ENCODE data around the gene GJB6. TPM values are rescaled to one million over a fixed set of nuclear protein-coding genes. Genes with fewer than 3 reads are reported as not detected.
A peak's percentile ranks its signal among the peaks of the same experiment; 100 is the strongest.

GJB6 gene
- total and polyA plus RNA-seq, 3 experiments from 2014 or later, result 7.3 to 7.7 TPM; not detected in 1

DNA sequence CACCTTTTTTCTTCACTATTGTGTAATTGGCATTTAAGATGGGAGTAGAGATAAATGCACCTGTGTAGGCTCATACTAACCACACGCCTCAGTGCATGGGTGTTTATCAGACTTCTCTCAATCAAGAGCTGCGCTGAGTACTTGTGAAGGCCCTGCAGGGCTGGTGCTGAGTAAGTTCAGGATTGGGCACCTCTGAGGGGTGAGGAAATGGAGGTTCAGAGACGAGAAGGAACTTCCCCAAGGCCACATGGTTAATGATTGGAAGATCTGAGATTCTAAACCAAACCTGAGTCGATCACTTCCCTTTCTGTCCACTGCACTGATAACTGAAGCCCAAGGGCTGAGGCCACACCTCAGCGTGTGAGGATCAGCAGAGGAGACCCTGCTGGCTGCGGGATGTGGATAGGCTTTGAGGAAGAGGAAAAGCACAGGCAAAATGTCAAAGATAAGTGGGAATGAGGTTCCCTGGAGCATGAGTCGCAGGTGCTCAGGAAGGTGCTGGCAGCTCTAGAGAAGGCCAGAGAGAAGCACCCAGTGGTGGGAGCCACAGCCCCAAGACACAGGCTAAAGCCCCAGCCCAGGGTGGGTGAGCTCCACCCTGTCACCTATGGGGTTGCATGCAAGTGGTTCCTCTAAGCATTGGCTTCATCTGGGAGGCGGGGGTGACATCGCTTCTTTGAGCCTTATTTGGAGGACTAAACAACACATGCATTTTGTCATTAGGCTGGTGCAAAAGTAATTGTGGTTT is 32.3 kb upstream of the GJB6 start:
- Histone ChIP-seq H3K4me3 (ENCODE audit: low read length) (no peak overlapping the region), H3K9me3 (ENCODE audit: low read length) (no peaks in the 10 kb centered on the region), H3K4me1 (ENCODE audit: insufficient read depth, low read length) (no peaks in the 10 kb centered on the region), H3K27me3 (ENCODE audit: insufficient read depth, low read length, poor library complexity, severe bottlenecking) (no peaks in the 10 kb centered on the region), H3K36me3 (ENCODE audit: insufficient read depth, low read length) (no peaks in the 10 kb centered on the region), H3K27ac (ENCODE audit: low read depth, low read length) (no peak overlapping the region)
- Mint-ChIP-seq H3K9me3 (no peaks in the 10 kb centered on the region), H3K27me3 (peaks cover 8 to 32% of the 10 kb centered on the region in 2 donors), H3K36me3 (no peaks in the 10 kb centered on the region), H3K27ac (no peak overlapping the region), H3K4me3 (no peak overlapping the region), H3K4me1 (no peaks in the 10 kb centered on the region)
- CTCF ChIA-PET, result no interaction called here
- DNase-seq, result no peak
- POLR2A ChIA-PET, result no interaction called here

DNA sequence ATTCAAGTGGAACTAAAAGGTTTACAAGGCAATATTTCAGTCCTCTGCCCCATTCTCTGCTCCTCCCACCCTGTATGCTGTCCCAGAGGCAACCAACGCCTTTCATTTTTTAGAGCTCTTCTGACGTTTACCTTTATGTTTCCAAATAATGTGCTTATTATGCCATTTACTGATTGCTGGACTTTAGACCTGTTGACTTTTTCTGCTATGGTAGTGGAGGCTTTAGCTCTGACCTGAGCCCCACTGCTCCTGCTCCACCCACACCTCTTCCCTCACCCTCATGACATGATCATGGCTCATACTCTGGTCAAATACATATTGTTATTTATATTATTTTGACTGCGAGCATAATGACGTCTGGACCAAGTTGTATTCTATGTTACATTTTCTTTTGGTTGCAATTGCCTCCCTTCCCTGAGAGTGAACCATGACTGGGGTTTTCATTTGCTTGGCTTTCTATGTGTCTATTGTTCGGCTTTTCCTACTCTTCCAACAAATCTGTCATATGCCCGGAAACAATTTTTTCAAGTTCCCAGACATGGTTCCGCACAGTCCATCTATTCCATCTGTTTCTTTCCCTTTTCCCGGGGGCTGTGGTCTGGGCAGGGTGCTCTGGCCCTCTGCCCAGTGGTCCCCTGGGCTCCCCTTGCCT is 31.4 kb upstream of the GJB6 start:
- Mint-ChIP-seq H3K9me3 (no peaks in the 10 kb centered on the region), H3K36me3 (no peaks in the 10 kb centered on the region), H3K4me1 (no peaks in the 10 kb centered on the region), H3K27me3 (peaks cover 8 to 35% of the 10 kb centered on the region in 2 donors), H3K4me3 (no peak overlapping the region), H3K27ac (no peak overlapping the region)
- Histone ChIP-seq H3K36me3 (ENCODE audit: insufficient read depth, low read length) (no peaks in the 10 kb centered on the region), H3K27me3 (ENCODE audit: insufficient read depth, low read length, poor library complexity, severe bottlenecking) (no peaks in the 10 kb centered on the region), H3K4me1 (ENCODE audit: insufficient read depth, low read length) (no peaks in the 10 kb centered on the region), H3K9me3 (ENCODE audit: low read length) (no peaks in the 10 kb centered on the region), H3K4me3 (ENCODE audit: low read length) (no peak overlapping the region), H3K27ac (ENCODE audit: low read depth, low read length) (no peak overlapping the region)
- DNase-seq, result no peak
- ChIA-PET CTCF (no interaction called here), POLR2A (no interaction called here)

DNA sequence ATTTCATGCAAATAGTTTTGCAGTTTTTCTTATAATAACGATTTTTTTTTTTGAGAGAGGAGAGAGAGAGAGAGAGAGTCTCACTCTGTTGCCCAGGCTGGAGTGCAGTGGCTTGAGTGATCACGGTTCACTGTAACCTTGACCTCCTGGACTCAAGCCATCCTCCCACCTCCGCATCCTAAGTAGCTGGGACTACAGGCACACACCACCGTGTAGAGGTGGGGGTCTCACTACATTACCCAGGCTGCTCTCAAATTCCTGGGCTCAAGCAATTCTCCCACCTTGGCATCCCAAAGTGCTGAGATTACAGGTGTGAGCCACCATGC is 26.8 kb upstream of the GJB6 start:
- DNase-seq, result no peak
- H3K4me1 ChIP-seq (ENCODE audit: insufficient read depth, low read length), result no peaks in the 10 kb centered on the region
- no peaks in the 10 kb centered on the region for H3K36me3 Mint-ChIP-seq
- H3K27me3 Mint-ChIP-seq, result peaks cover 7 to 25% of the 10 kb centered on the region in 2 donors
- no peak overlapping the region for H3K4me3 Mint-ChIP-seq
- H3K4me1 Mint-ChIP-seq, result no peaks in the 10 kb centered on the region
- no peaks in the 10 kb centered on the region for H3K27me3 ChIP-seq (ENCODE audit: insufficient read depth, low read length, poor library complexity, severe bottlenecking)
- no peaks in the 10 kb centered on the region for H3K9me3 ChIP-seq (ENCODE audit: low read length)
- H3K9me3 Mint-ChIP-seq, result no peaks in the 10 kb centered on the region
- H3K27ac Mint-ChIP-seq, result no peak overlapping the region
- H3K27ac ChIP-seq (ENCODE audit: low read depth, low read length), result no peak overlapping the region
- H3K4me3 ChIP-seq (ENCODE audit: low read length), result no peak overlapping the region
- CTCF ChIA-PET, result no interaction called here
- no peaks in the 10 kb centered on the region for H3K36me3 ChIP-seq (ENCODE audit: insufficient read depth, low read length)
- POLR2A ChIA-PET, result no interaction called here

DNA sequence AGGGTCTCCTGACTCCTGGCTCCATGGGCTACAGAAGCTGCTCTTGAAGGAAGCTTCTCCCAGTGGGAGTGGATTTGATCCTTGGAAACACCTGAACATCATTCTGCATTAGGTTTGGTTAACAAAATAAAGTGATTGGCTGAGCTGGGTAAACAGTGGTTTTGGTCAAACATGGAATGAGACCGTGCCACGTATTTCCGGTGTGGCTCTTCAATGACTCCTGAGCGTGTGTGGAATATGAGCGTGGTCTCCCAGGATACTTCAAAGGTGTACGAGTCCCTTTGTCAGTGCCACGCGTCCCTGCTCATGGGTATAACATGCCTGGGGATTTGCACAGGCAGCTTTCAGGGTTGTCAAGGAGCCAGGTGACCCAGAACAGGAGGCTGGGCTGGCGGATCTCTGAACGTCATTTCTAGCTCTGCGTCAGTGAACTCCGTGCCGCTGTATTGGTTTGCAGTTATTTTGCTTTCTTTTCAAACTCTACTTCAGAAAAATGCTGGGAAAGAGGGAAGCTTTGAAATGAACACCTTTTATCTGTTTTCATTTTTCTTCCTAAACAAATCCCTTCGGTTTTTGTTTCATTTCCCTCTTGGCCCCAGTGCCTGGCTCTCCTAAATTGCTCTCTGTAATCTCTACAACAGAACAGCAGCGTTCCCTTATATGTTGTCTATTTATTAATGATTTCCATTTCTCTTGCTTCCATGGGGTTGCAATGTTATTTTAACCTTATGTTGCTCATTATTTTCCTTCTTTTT is 26.3 kb upstream of the GJB6 start:
- H3K4me3 ChIP-seq (ENCODE audit: low read length), result no peak overlapping the region
- Mint-ChIP-seq H3K9me3 (no peaks in the 10 kb centered on the region), H3K27me3 (peaks cover 6 to 25% of the 10 kb centered on the region in 2 donors), H3K4me3 (no peak overlapping the region), H3K27ac (no peak overlapping the region), H3K36me3 (no peaks in the 10 kb centered on the region), H3K4me1 (no peaks in the 10 kb centered on the region)
- H3K36me3 ChIP-seq (ENCODE audit: insufficient read depth, low read length), result no peaks in the 10 kb centered on the region
- H3K27me3 ChIP-seq (ENCODE audit: insufficient read depth, low read length, poor library complexity, severe bottlenecking), result no peaks in the 10 kb centered on the region
- ChIA-PET CTCF (no interaction called here), POLR2A (no interaction called here)
- no peaks in the 10 kb centered on the region for H3K4me1 ChIP-seq (ENCODE audit: insufficient read depth, low read length)
- H3K9me3 ChIP-seq (ENCODE audit: low read length), result no peaks in the 10 kb centered on the region
- no peak for DNase-seq
- no peak overlapping the region for H3K27ac ChIP-seq (ENCODE audit: low read depth, low read length)

DNA sequence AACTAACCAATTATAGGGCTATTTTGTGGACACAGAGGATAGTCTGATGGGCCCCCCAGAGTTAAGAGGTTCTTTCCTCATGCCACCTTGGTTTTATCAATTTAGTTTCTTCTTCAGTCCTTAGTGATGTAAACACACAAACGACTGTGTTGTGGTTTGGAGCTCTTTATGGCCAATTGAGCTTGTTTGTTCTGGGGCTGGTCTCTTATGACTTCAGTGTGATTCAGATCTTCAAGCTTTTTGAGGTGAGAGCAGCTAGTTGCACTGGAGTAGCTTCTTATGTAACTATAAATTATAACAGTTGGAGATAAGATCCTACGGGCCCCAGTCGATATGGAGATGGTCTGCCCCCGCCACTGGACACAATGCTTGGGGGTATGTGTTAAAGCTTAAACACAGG is 22.0 kb upstream of the GJB6 start:
- DNase-seq, result no peak
- Mint-ChIP-seq H3K9me3 (no peaks in the 10 kb centered on the region), H3K4me1 (no peaks in the 10 kb centered on the region), H3K27me3 (peaks cover 9 to 20% of the 10 kb centered on the region in 2 donors), H3K27ac (no peak overlapping the region), H3K4me3 (no peak overlapping the region), H3K36me3 (no peaks in the 10 kb centered on the region)
- POLR2A ChIA-PET, result no interaction called here
- Histone ChIP-seq H3K9me3 (ENCODE audit: low read length) (no peaks in the 10 kb centered on the region), H3K27ac (ENCODE audit: low read depth, low read length) (no peak overlapping the region), H3K4me1 (ENCODE audit: insufficient read depth, low read length) (no peaks in the 10 kb centered on the region), H3K36me3 (ENCODE audit: insufficient read depth, low read length) (no peaks in the 10 kb centered on the region), H3K4me3 (ENCODE audit: low read length) (no peak overlapping the region), H3K27me3 (ENCODE audit: insufficient read depth, low read length, poor library complexity, severe bottlenecking) (no peaks in the 10 kb centered on the region)
- CTCF ChIA-PET, result no interaction called here

DNA sequence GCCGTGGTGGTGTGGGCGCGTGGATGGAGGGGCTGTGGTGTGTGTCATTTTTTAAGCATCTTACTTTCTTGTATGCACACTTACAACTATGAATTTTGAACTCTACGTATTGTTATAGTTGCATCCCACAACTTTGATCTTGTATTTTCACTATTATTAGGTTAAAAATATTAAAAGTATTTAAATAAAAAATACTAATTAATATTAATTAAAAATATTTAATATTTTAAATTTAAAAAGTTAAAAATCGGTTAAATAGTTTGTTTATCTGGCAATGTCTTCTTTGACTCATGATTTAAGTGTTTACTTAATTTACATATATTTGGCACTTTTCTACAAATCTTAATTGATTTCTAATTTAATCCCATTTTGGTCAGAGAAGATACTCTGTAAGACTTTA is 17.8 kb upstream of the GJB6 start:
- CTCF ChIA-PET, result no interaction called here
- no peaks in the 10 kb centered on the region for H3K4me1 ChIP-seq (ENCODE audit: insufficient read depth, low read length)
- no peak overlapping the region for H3K4me3 Mint-ChIP-seq
- peaks cover 9 to 17% of the 10 kb centered on the region in 2 donors for H3K27me3 Mint-ChIP-seq
- no peaks in the 10 kb centered on the region for H3K9me3 Mint-ChIP-seq
- POLR2A ChIA-PET, result no interaction called here
- no peaks in the 10 kb centered on the region for H3K9me3 ChIP-seq (ENCODE audit: low read length)
- DNase-seq, result no peak
- H3K27ac ChIP-seq (ENCODE audit: low read depth, low read length), result no peak overlapping the region
- H3K27ac Mint-ChIP-seq, result no peak overlapping the region
- H3K36me3 Mint-ChIP-seq, result no peaks in the 10 kb centered on the region
- no peaks in the 10 kb centered on the region for H3K4me1 Mint-ChIP-seq
- no peaks in the 10 kb centered on the region for H3K36me3 ChIP-seq (ENCODE audit: insufficient read depth, low read length)
- H3K27me3 ChIP-seq (ENCODE audit: insufficient read depth, low read length, poor library complexity, severe bottlenecking), result no peaks in the 10 kb centered on the region
- no peak overlapping the region for H3K4me3 ChIP-seq (ENCODE audit: low read length)

DNA sequence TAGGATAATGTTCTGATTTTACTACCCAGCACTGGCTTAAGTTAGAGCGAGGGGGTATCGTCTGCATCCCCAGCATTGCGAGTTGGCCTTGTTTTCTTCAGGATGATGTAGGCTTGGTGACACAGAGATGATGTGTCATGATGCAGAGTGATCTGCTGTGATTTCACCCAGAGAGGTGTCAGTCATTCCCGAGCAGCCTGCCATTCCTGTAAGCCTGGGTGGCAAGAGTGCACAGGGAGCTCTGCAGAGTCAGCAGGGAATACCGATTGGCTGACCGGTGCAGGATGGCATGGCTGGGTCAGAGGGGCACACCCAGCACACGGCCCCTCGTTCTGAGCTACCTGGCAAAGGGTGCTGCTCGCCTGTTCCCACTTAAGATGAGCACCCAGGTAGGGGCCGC is 15.8 kb upstream of the GJB6 start:
- no peaks in the 10 kb centered on the region for H3K4me1 ChIP-seq (ENCODE audit: insufficient read depth, low read length)
- no peaks in the 10 kb centered on the region for H3K36me3 Mint-ChIP-seq
- H3K27me3 ChIP-seq (ENCODE audit: insufficient read depth, low read length, poor library complexity, severe bottlenecking), result no peaks in the 10 kb centered on the region
- no peak for DNase-seq
- H3K9me3 ChIP-seq (ENCODE audit: low read length), result no peaks in the 10 kb centered on the region
- no peak overlapping the region for H3K27ac Mint-ChIP-seq
- peaks cover 0 to 3% (median 0%) of the 10 kb centered on the region in 3 donors for H3K4me1 Mint-ChIP-seq
- no peak overlapping the region for H3K4me3 Mint-ChIP-seq
- CTCF ChIA-PET, result no interaction called here
- H3K9me3 Mint-ChIP-seq, result no peaks in the 10 kb centered on the region
- H3K36me3 ChIP-seq (ENCODE audit: insufficient read depth, low read length), result no peaks in the 10 kb centered on the region
- H3K27ac ChIP-seq (ENCODE audit: low read depth, low read length), result no peak overlapping the region
- H3K27me3 Mint-ChIP-seq, result peaks cover 4 to 6% of the 10 kb centered on the region in 2 donors
- POLR2A ChIA-PET, result no interaction called here
- no peak overlapping the region for H3K4me3 ChIP-seq (ENCODE audit: low read length)

DNA sequence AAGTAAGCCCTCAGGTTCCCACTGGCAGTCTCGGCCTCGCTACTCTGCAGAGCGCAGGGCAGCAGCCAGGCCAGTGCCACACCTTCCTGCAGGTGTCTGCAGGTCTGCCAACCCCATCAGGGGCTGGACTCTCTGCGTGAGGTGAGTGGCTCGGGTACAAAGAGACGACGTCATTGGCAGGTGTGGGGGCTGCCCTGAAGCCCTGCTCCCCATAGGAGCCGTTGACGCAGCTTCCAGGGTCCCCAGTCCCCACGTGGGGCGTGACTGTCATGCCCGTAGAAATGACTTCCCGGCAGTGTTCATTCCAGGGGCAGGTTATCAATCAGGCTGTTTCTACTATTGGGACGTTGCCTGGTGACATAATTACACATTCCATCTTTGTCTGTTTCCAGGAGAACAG is 15.3 kb upstream of the GJB6 start:
- CTCF ChIA-PET, result no interaction called here
- H3K36me3 ChIP-seq (ENCODE audit: insufficient read depth, low read length), result no peaks in the 10 kb centered on the region
- Mint-ChIP-seq H3K27ac (peak overlapping the region in 1 of 8 donors; percentile 47), H3K36me3 (no peaks in the 10 kb centered on the region), H3K4me3 (no peak overlapping the region), H3K27me3 (peaks cover 4 to 11% of the 10 kb centered on the region in 2 donors), H3K4me1 (peaks cover 0 to 4% (median 0%) of the 10 kb centered on the region in 3 donors), H3K9me3 (no peaks in the 10 kb centered on the region)
- no peak overlapping the region for H3K4me3 ChIP-seq (ENCODE audit: low read length)
- no peak overlapping the region for H3K27ac ChIP-seq (ENCODE audit: low read depth, low read length)
- no peak for DNase-seq
- H3K9me3 ChIP-seq (ENCODE audit: low read length), result no peaks in the 10 kb centered on the region
- no peaks in the 10 kb centered on the region for H3K27me3 ChIP-seq (ENCODE audit: insufficient read depth, low read length, poor library complexity, severe bottlenecking)
- no peaks in the 10 kb centered on the region for H3K4me1 ChIP-seq (ENCODE audit: insufficient read depth, low read length)
- POLR2A ChIA-PET, result no interaction called here

Data from CD8-positive, alpha-beta memory T cell (primary cell).